HEK293 (cell line): ENCODE data around the gene EED.
A peak's percentile ranks its signal among the peaks of the same experiment; 100 is the strongest.

Experiments
- CTCF ChIA-PET: fragments of 350-600 bp; formaldehyde crosslinking; extraction: SDS; loops from one replicate; lab custom pipeline; 2021; ENCODE audit warnings: antibody characterized with exemption; lab: Yijun Ruan, JAX
- POLR2A ChIA-PET: fragments of 300-600 bp; formaldehyde crosslinking; extraction: SDS; loops from one replicate; lab custom pipeline; 2020; ENCODE audit warnings: antibody characterized with exemption, inconsistent platforms; lab: Yijun Ruan, JAX
- H3K27ac ChIP-seq: fragments of 200-500 bp; sonication (Bioruptor generic); 2 replicates; pipeline ENCODE4 v1.5.1; 2014; ENCODE audit warnings: low read depth, low read length, control low read depth, inconsistent platforms; ENCODE audit errors: extremely low read depth
- H3K36me3 ChIP-seq, 2 experiments: fragments of 200-500 bp in 1 of 2; sonication (Bioruptor generic) in 1 of 2; 1 replicate in 1 of 2; 2 replicates in 1 of 2; pipeline ENCODE4 v1.5.1; 2014 to 2017; ENCODE audit warnings: inconsistent platforms in 2 of 2, low read length in 2 of 2; ENCODE audit not compliant: control insufficient read depth in 2 of 2, insufficient read depth in 1 of 2
- H3K4me1 ChIP-seq: fragments of 200-500 bp; sonication (Bioruptor generic); 2 replicates; pipeline ENCODE4 v1.5.1; 2014; ENCODE audit warnings: mild to moderate bottlenecking, low read length, inconsistent platforms; ENCODE audit not compliant: control insufficient read depth, insufficient read depth
- H3K4me3 ChIP-seq: 2 replicates; pipeline ENCODE4 v1.5.1; 2011; ENCODE audit warnings: low read depth, mild to moderate bottlenecking, control low read depth, low read length, moderate library complexity
- H3K9me3 ChIP-seq: fragments of 200-500 bp; sonication (Bioruptor generic); 2 replicates; pipeline ENCODE4 v1.5.1; 2014; ENCODE audit warnings: low read depth, low read length, inconsistent platforms; ENCODE audit not compliant: control insufficient read depth, insufficient read depth
- MYNN ChIP-seq: fragments of 450-650 bp; formaldehyde crosslinking; IDR thresholded peaks from 2 replicates; pipeline ENCODE4 v1.5.1; 2016; ENCODE audit warnings: missing biosample characterization, missing genetic modification characterization, borderline replicate concordance
- PRDM2 ChIP-seq: fragments of 450-650 bp; formaldehyde crosslinking; IDR thresholded peaks from 2 replicates; pipeline ENCODE4 v1.5.1; 2016; ENCODE audit warnings: missing biosample characterization, missing genetic modification characterization, borderline replicate concordance
- ZBTB10 ChIP-seq: fragments of 450-650 bp; formaldehyde crosslinking; IDR thresholded peaks from 2 replicates; pipeline ENCODE4 v1.5.1; 2016; ENCODE audit warnings: missing biosample characterization, missing genetic modification characterization
- ZFP37 ChIP-seq: fragments of 450-650 bp; formaldehyde crosslinking; IDR thresholded peaks from 2 replicates; pipeline ENCODE4 v1.5.1; 2016; ENCODE audit warnings: missing biosample characterization, missing genetic modification characterization
- ZNF112 ChIP-seq: fragments of 450-650 bp; formaldehyde crosslinking; IDR thresholded peaks from 2 replicates; pipeline ENCODE4 v1.5.0; 2017; ENCODE audit warnings: missing biosample characterization, missing genetic modification characterization
- ZNF133 ChIP-seq: fragments of 450-650 bp; formaldehyde crosslinking; IDR thresholded peaks from 2 replicates; pipeline ENCODE4 v1.5.1; 2016; ENCODE audit warnings: missing biosample characterization, missing genetic modification characterization
- ZNF184 ChIP-seq: fragments of 450-650 bp; IDR thresholded peaks from 2 replicates; pipeline ENCODE4 v1.5.1; 2018; ENCODE audit warnings: missing biosample characterization, mild to moderate bottlenecking, missing genetic modification characterization
- ZNF24 ChIP-seq: fragments of 450-650 bp; formaldehyde crosslinking; IDR thresholded peaks from 2 replicates; pipeline ENCODE4 v1.5.1; 2016; ENCODE audit warnings: missing biosample characterization, missing genetic modification characterization
- ZNF274 ChIP-seq, 2 experiments: fragments of 200-500 bp in 1 of 2; fragments of 450-650 bp in 1 of 2; sonication (Bioruptor generic) in 1 of 2; formaldehyde crosslinking in 1 of 2; IDR thresholded peaks; 2 replicates each; pipeline versions ENCODE4 v1.5.1 to v1.6.1; 2014 to 2016; ENCODE audit warnings: borderline replicate concordance in 1 of 2, inconsistent platforms in 1 of 2, low read length in 1 of 2, missing biosample characterization in 1 of 2, missing genetic modification characterization in 1 of 2
- ZNF280D ChIP-seq: fragments of 450-650 bp; formaldehyde crosslinking; IDR thresholded peaks from 2 replicates; pipeline ENCODE4 v1.5.1; 2016; ENCODE audit warnings: missing biosample characterization, missing genetic modification characterization
- ZNF623 ChIP-seq: fragments of 450-650 bp; formaldehyde crosslinking; IDR thresholded peaks from 2 replicates; pipeline ENCODE4 v1.5.1; 2016; ENCODE audit warnings: missing biosample characterization, missing genetic modification characterization

Gene EED

GRCh38 chr11:86237267-86237804, 7.2 kb upstream of the EED start (continued):
- TF ChIP-seq MYNN: no peak

- no peaks in the 10 kb centered on the region for H3K36me3 ChIP-seq
- H3K4me3 ChIP-seq: no peak overlapping the region
- TF ChIP-seq ZNF623 (tag by site-specific recombination) (peak; percentile 64), ZNF133 (tag by site-specific recombination) (no peak)
- H3K27ac ChIP-seq: no peak overlapping the region
- CTCF ChIA-PET: no interaction called here
- H3K4me1 ChIP-seq: no peaks in the 10 kb centered on the region
- H3K9me3 ChIP-seq: no peaks in the 10 kb centered on the region
- POLR2A ChIA-PET: no interaction called here
These were observed 4.4 kb upstream of the EED start for GRCh38 chr11:86240164-86240563.

- CTCF ChIA-PET: interaction anchor here (0.8 kb wide), 1 partner anchor 200 kb away, joined by 3 read pairs; no protein-coding TSS in a partner anchor
- Histone ChIP-seq H3K36me3 (no peaks in the 10 kb centered on the region), H3K4me3 (no peak overlapping the region), H3K27ac (no peak overlapping the region), H3K9me3 (no peaks in the 10 kb centered on the region), H3K4me1 (no peaks in the 10 kb centered on the region; the same call in 1 of the 2 replicates)
- TF ChIP-seq ZFP37: peak; percentile 99
- TF ChIP-seq ZNF280D: no peak
- TF ChIP-seq ZBTB10 (tag by site-specific recombination): no peak
- TF ChIP-seq ZNF24: no peak
- POLR2A ChIA-PET: no interaction called here
These were observed 2.5 kb upstream of the EED start for GRCh38 chr11:86241956-86242535.

GRCh38 chr11:86243396-86243795, 1.2 kb upstream of the EED start:
- Histone ChIP-seq H3K4me1 (no peaks in the 10 kb centered on the region; the same call in none of the 2 replicates), H3K4me3 (no peak overlapping the region), H3K27ac (no peak overlapping the region), H3K9me3 (no peaks in the 10 kb centered on the region), H3K36me3 (no peaks in the 10 kb centered on the region)
- ChIA-PET CTCF (no interaction called here), POLR2A (no interaction called here)
- TF ChIP-seq ZNF184 (tag by site-specific recombination) (no peak), ZNF274 (IDR thresholded peaks at IDR 0.05; ENCODE audit: low read length) (no peak), ZNF274 (tag by site-specific recombination; IDR thresholded peaks at IDR 0.05; ENCODE audit: borderline replicate concordance) (no peak)

GRCh38 chr11:86244063-86244521, 461 bp upstream of the EED start:
- H3K27ac ChIP-seq: peak overlapping the region; percentile 84
- TF ChIP-seq ZNF112 (tag by site-specific recombination) (no peak), PRDM2 (no peak)

More at GRCh38 chr11:86244063-86244521, 461 bp upstream of the EED start:
- POLR2A ChIA-PET: interaction anchor here (1.1 to 2.5 kb wide), 3 partner anchors 51 to 175 kb away, joined by 3 to 13 read pairs (median 3); partner anchors contain the start of gene PICALM
- Histone ChIP-seq H3K9me3 (no peaks in the 10 kb centered on the region), H3K36me3 (no peaks in the 10 kb centered on the region), H3K4me3 (peak overlapping the region; percentile 87), H3K4me1 (no peaks in the 10 kb centered on the region; the same call in none of the 2 replicates)
- CTCF ChIA-PET: no interaction called here
